ENCODE results near the gene TLR4.

Gene TLR4

DNA sequence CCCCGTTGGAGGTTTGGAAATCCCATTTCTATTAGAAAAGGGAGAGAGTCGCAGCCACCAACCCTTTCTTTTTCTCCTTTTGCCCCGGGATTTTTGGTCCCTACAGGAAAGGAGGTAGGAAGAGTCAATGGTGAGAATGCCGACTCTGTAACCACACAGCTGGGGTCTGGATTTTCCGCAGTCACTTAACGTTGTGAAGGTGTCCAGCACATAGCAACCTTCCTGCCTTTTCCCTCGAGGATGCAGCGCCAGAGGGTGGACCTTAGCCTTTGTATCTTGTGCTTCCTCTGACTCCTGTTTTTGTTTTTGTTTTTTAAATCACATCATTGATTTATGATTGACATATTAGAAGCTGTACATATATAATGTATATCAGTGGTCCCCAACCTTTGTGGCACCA, 41.4 kb downstream of the TLR4 start:
- no peak for DNase-seq (ENCODE audit: low read depth)

DNA sequence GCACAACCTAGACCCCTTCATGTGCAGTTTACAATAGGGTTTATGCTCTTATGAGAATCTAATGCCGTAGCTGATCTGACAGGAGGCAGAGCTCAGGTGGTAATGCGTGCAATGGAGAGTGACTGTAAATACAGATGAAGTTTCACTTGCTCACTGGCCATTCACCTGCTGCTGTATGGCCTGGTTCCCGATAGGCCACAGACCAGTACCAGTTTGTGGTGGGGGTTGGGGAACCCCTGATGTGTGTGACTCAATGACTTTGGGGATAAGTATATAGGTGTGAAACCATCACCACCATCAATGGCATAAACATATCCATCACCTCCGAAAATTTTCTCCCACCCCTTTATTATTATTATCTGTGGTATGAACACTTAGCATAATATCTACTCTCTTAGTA, 42.1 kb downstream of the TLR4 start:
- DNase-seq (ENCODE audit: low read depth) = no peak

GRCh38 chr9:117747386-117747970, 43.3 kb downstream of the TLR4 start:
- DNase-seq (ENCODE audit: low read depth) = no peak

DNA sequence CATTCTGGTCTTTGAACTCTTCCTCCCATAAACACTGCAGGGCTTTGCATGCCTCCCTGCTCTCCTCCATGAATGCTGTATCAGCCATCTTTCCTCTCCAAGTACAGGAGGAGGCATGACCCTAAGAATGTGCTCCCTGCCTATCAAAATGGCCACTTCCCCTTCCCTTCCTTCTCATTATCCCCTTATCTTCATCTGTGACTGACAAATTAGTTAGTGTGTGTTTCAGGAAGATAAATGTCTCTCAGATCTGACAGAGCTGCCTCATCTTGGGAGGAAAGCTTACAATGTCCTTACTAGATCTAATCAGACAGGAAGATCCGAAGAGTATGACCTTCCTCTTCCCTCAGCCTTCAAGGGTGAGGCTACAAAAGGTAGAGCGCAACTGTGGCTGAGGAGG, 46.2 kb downstream of the TLR4 start:
- no peak for DNase-seq (ENCODE audit: low read depth)

- no peak for DNase-seq (ENCODE audit: low read depth)
These were observed 48.7 kb downstream of the TLR4 start for GRCh38 chr9:117752894-117753293.

GRCh38 chr9:117757561-117758190, 53.5 kb downstream of the TLR4 start:
- DNase-seq (ENCODE audit: low read depth) = no peak

DNA sequence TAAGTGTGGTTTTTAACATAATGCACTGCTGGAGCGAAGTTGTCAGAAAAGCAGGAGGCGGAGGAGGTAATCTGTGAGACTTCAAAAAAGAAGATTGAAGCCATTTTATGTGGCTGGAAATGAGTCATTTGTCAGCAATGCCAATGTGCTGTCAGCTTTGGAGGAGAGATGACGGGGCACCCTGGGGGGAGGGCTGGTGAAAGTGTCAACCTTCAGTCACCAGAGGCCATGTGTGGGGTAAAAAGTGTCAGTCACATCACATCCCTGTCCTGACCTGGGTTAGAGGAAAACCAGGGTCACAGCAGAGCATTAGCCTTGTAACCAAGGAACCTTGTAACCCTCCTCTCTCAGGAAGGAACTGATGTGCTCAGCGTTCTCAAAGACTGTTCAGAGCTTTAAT, 59.1 kb downstream of the TLR4 start:
- no peak for DNase-seq (ENCODE audit: low read depth)

GRCh38 chr9:117768750-117769395, 64.7 kb downstream of the TLR4 start:
- DNase-seq (ENCODE audit: low read depth) = no peak

- DNase-seq (ENCODE audit: low read depth) = no peak
These were observed 66.9 kb downstream of the TLR4 start for GRCh38 chr9:117771136-117771535.

DNA sequence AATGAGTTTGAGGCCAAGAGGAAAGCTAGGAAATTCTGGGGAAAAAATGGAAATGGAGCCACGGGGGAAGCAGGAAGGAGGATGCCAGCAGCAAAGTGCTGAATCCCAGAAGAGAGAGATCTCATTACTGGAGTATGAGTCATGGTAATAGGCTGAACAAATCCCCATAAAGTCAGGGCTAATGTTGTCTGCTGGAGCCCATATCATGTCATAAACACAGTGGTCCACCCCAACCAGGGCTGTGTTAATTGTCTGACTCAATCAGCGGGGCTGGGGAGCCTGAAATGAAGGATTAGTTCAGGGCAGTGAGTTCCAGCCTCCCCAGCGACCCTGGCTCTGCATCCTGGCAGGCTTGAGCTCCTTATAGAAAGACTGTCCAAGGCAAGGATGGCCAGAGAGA, 68.8 kb downstream of the TLR4 start:
- DNase-seq (ENCODE audit: low read depth) = no peak
